GM23248 (cell line): Measurements from ENCODE around the gene GTF3C5. TPM values are rescaled to one million over a fixed set of nuclear protein-coding genes. Genes with fewer than 3 reads are reported as not detected.

ENCODE experiments used
- DNase-seq: peaks from one replicate; pipeline ENCODE4 v3.0.0-alpha.2; 2015
- H2AFZ ChIP-seq: fragments of 200-600 bp; sonication (generic); 2 replicates; pipeline ENCODE4 v1.6.1; 2016; ENCODE audit warnings: antibody characterized with exemption
- H3F3A ChIP-seq: fragments of 200-600 bp; sonication (generic); 2 replicates; pipeline ENCODE4 v1.6.1; 2016; ENCODE audit warnings: mild to moderate bottlenecking, antibody characterized with exemption, mixed run types; ENCODE audit not compliant: insufficient read depth
- H3K27ac ChIP-seq: fragments of 200-600 bp; sonication (generic); 2 replicates; pipeline ENCODE4 v1.5.1; 2016; ENCODE audit warnings: mild to moderate bottlenecking
- H3K27me3 ChIP-seq: fragments of 200-600 bp; sonication (generic); replicated peaks from 2 replicates; pipeline ENCODE4 v1.6.1; 2016; ENCODE audit warnings: mild to moderate bottlenecking; ENCODE audit not compliant: insufficient read depth
- H3K36me3 ChIP-seq: fragments of 200-600 bp; sonication (generic); 2 replicates; pipeline ENCODE4 v1.6.1; 2016; ENCODE audit warnings: low read depth, mild to moderate bottlenecking
- H3K4me1 ChIP-seq: fragments of 200-600 bp; sonication (generic); 2 replicates; pipeline ENCODE4 v1.6.1; 2016; ENCODE audit warnings: mild to moderate bottlenecking; ENCODE audit not compliant: insufficient read depth
- H3K4me2 ChIP-seq: fragments of 200-600 bp; sonication (generic); one replicate; pipeline ENCODE4 v1.6.1; 2016; ENCODE audit warnings: mild to moderate bottlenecking; ENCODE audit not compliant: unreplicated experiment
- H3K4me3 ChIP-seq: fragments of 200-600 bp; sonication (generic); 2 replicates; pipeline ENCODE4 v1.5.1; 2016; ENCODE audit warnings: mild to moderate bottlenecking
- H3K79me2 ChIP-seq: fragments of 200-600 bp; sonication (generic); 2 replicates; pipeline ENCODE4 v1.6.1; 2016; ENCODE audit warnings: mild to moderate bottlenecking; ENCODE audit not compliant: insufficient read depth
- H3K9ac ChIP-seq: fragments of 200-600 bp; sonication (generic); 2 replicates; pipeline ENCODE4 v1.6.1; 2016; ENCODE audit warnings: mild to moderate bottlenecking
- H3K9me2 ChIP-seq: fragments of 200-600 bp; sonication (generic); 2 replicates; pipeline ENCODE4 v1.6.1; 2016; ENCODE audit warnings: mixed run types, mild to moderate bottlenecking, moderate library complexity; ENCODE audit not compliant: insufficient read depth
- H3K9me3 ChIP-seq: fragments of 200-600 bp; sonication (generic); one replicate; pipeline ENCODE4 v1.6.1; 2017; ENCODE audit warnings: low read depth
- H4K20me1 ChIP-seq: fragments of 200-600 bp; sonication (generic); 2 replicates; pipeline ENCODE4 v1.6.0; 2016; ENCODE audit not compliant: insufficient read depth
- EZH2 ChIP-seq: fragments of 200-600 bp; sonication (generic); IDR thresholded peaks from 2 replicates; pipeline ENCODE4 v1.6.1; 2018; ENCODE audit warnings: antibody characterized with exemption, mild to moderate bottlenecking; ENCODE audit not compliant: insufficient read depth, poor library complexity, severe bottlenecking
- EZH2phosphoT487 ChIP-seq: fragments of 200-600 bp; sonication (generic); IDR thresholded peaks from 2 replicates; pipeline ENCODE4 v1.6.1; 2018; ENCODE audit warnings: antibody characterized with exemption, moderate library complexity, mild to moderate bottlenecking, low read depth; ENCODE audit not compliant: insufficient read depth
- WGBS, 2 experiments: methylation state at CpG; one replicate each; pipeline ENCODE4 v1.1.6; 2015 to 2017; ENCODE audit warnings: low lambda C conversion rate in 2 of 2, low coverage in 1 of 2; ENCODE audit errors: missing lambda C conversion rate in 2 of 2; 5-methylcytosine and 5-hydroxymethylcytosine counted together
- in situ Hi-C: fragments of 300-500 bp; cut with MboI; formaldehyde crosslinking; loops from 2 replicates; pipeline ENCODE4 v1.15.0; 2020
- polyA plus RNA-seq: library from polyadenylated mRNA; unstranded; fragments of >200 nt; fragmentation: Nextera tagmentation; extraction: Ambion mirVana; gene quantifications from 2 replicates; pipeline ENCODE4 v1.2.1, GENCODE V29; 2016
- total RNA-seq: library from RNA; depleted of rRNA; stranded (reverse); fragments of >200 nt; shearing (Covaris generic); gene quantifications from 2 replicates; pipeline ENCODE4 v1.2.3, GENCODE V29; 2014

GTF3C5 gene
- total and polyA plus RNA-seq, 2 experiments from 2014 or later = 33.5 to 40.1 TPM

GRCh38 chr9:133008406-133008805, 22.4 kb upstream of the GTF3C5 start:
- H3K36me3 ChIP-seq = no peaks in the 10 kb centered on the region
- in situ Hi-C loops = no loop called here
- H3K9me2 ChIP-seq = no peaks in the 10 kb centered on the region
- TF ChIP-seq EZH2phosphoT487 (no peak), EZH2 (no peak)
- no peaks in the 10 kb centered on the region for H3K79me2 ChIP-seq
- H3K27ac ChIP-seq = no peak overlapping the region
- H3K27me3 ChIP-seq = peaks cover 2% of the 10 kb centered on the region; the same call in 1 of the 2 replicates
- WGBS, 2 experiments = 26 to 34% methylated on average over 6 to 7 of the region's 7 CpGs
- no peaks in the 10 kb centered on the region for H4K20me1 ChIP-seq
- H3K4me3 ChIP-seq = no peak overlapping the region
- no peaks in the 10 kb centered on the region for H3K4me1 ChIP-seq
- DNase-seq = no peak
- no peak overlapping the region for H3K4me2 ChIP-seq
- H3F3A ChIP-seq = no peaks in the 10 kb centered on the region
- no peak overlapping the region for H2AFZ ChIP-seq
- H3K9me3 ChIP-seq = no peaks in the 10 kb centered on the region
- no peak overlapping the region for H3K9ac ChIP-seq

GRCh38 chr9:133008824-133009223, 22.0 kb upstream of the GTF3C5 start:
- 54% methylated on average over 2 of the region's 2 CpGs for WGBS, 2 experiments
- in situ Hi-C loops = no loop called here
- Histone ChIP-seq H3K9ac (no peak overlapping the region), H3K9me3 (no peaks in the 10 kb centered on the region), H3K4me2 (no peak overlapping the region), H4K20me1 (no peaks in the 10 kb centered on the region), H3K79me2 (no peaks in the 10 kb centered on the region), H3K4me1 (no peaks in the 10 kb centered on the region), H3K9me2 (no peaks in the 10 kb centered on the region), H2AFZ (no peak overlapping the region), H3K4me3 (no peak overlapping the region), H3F3A (no peaks in the 10 kb centered on the region), H3K27ac (no peak overlapping the region), H3K36me3 (no peaks in the 10 kb centered on the region), H3K27me3 (peaks cover 4% of the 10 kb centered on the region; the same call in 1 of the 2 replicates)
- TF ChIP-seq EZH2 (no peak), EZH2phosphoT487 (no peak)
- DNase-seq = no peak

- in situ Hi-C loops = no loop called here
- H2AFZ ChIP-seq = no peak overlapping the region
- no peak for TF ChIP-seq EZH2phosphoT487
- TF ChIP-seq EZH2 = no peak
- no peak overlapping the region for H3K4me2 ChIP-seq
- H3K9me3 ChIP-seq = no peaks in the 10 kb centered on the region
- H3K27ac ChIP-seq = no peak overlapping the region
- H3K4me3 ChIP-seq = no peak overlapping the region
- no peaks in the 10 kb centered on the region for H3K9me2 ChIP-seq
- H3K27me3 ChIP-seq = peaks cover 4% of the 10 kb centered on the region; the same call in 1 of the 2 replicates
- no peaks in the 10 kb centered on the region for H3K4me1 ChIP-seq
- no peak for DNase-seq
- H3K79me2 ChIP-seq = no peaks in the 10 kb centered on the region
- no peaks in the 10 kb centered on the region for H3F3A ChIP-seq
- no peaks in the 10 kb centered on the region for H3K36me3 ChIP-seq
- H3K9ac ChIP-seq = no peak overlapping the region
- H4K20me1 ChIP-seq = no peaks in the 10 kb centered on the region
- 37 to 38% methylated on average over 5 of the region's 5 CpGs for WGBS, 2 experiments
Observed at GRCh38 chr9:133009906-133010582, 20.8 kb upstream of the GTF3C5 start.

GRCh38 chr9:133014696-133015095, 16.1 kb upstream of the GTF3C5 start:
- Histone ChIP-seq H2AFZ (no peak overlapping the region), H4K20me1 (no peaks in the 10 kb centered on the region), H3K4me1 (no peaks in the 10 kb centered on the region), H3F3A (no peaks in the 10 kb centered on the region), H3K9me3 (no peaks in the 10 kb centered on the region), H3K36me3 (no peaks in the 10 kb centered on the region), H3K9me2 (no peaks in the 10 kb centered on the region), H3K4me3 (no peak overlapping the region), H3K9ac (no peak overlapping the region), H3K79me2 (no peaks in the 10 kb centered on the region), H3K27me3 (peaks cover 4% of the 10 kb centered on the region), H3K27ac (no peak overlapping the region), H3K4me2 (no peak overlapping the region)
- WGBS, 2 experiments = 75 to 77% methylated on average over 5 of the region's 5 CpGs
- in situ Hi-C loops = no loop called here
- TF ChIP-seq EZH2phosphoT487 (no peak), EZH2 (no peak)
- no peak for DNase-seq
